GM21576 (cell line): Measurements from ENCODE around the gene PTPRM.

ENCODE experiments used
- ATAC-seq: cut with Tn5 transposase; IDR thresholded peaks from one replicate; pipeline ENCODE4 v1.9.1; 2021; ENCODE audit warnings: mild to moderate bottlenecking, moderate library complexity; ENCODE audit not compliant: unreplicated experiment

PTPRM gene

GRCh38 chr18:7980136-7980535 is 413.0 kb downstream of the PTPRM start:
- ATAC-seq, result no peak

GRCh38 chr18:7980656-7981055 is 413.5 kb downstream of the PTPRM start:
- ATAC-seq, result no peak

DNA sequence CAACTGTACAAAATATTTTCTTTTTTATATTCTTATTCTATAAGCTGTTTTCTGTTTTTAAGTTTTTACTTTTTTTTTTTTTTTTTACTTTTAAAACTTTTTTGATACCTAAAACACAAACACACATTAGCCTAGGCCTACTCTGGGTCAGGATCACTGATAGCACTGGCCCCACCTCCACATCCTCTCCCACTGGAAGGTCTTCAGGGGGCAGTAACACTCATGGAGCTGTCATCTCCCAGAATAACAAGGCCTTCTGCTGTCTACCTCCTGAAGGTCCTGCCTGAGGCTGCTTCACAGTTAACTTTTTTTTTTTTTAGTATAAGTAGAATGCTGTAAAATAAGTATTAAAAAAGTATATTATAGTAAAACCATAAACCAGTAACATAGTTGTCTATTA is 415.1 kb downstream of the PTPRM start:
- ATAC-seq, result no peak

GRCh38 chr18:7987284-7987976 is 420.3 kb downstream of the PTPRM start:
- no peak for ATAC-seq

- ATAC-seq, result no peak
Measured at GRCh38 chr18:7990670-7991069, 423.6 kb downstream of the PTPRM start.

DNA sequence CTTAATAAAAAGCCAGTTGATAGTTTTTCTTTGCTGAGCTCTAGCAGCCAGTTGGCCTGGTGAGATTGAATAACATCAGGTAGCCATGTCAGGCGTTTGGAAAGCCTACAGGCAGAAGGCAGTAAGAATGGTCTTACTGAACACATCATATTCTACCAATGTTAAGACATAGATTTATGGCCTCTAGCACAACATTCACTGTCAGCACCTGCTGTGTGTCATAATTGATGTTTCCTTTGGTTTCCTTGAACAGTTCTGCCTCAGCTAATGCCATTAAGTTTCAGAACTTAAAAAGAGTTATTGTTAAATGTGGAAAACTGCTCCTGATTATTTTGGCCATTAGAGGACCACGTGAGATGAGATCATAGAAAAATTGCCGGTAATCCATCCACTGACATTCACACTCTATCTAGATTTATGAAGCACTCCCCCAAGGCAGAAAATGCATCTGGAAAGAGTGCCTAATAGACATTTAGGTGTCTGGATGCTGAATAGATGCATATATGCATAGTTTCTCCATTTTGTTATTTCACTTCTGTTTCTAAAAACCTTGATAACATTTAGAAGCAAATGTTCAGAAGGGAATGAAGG is 434.7 kb downstream of the PTPRM start:
- no peak for ATAC-seq

DNA sequence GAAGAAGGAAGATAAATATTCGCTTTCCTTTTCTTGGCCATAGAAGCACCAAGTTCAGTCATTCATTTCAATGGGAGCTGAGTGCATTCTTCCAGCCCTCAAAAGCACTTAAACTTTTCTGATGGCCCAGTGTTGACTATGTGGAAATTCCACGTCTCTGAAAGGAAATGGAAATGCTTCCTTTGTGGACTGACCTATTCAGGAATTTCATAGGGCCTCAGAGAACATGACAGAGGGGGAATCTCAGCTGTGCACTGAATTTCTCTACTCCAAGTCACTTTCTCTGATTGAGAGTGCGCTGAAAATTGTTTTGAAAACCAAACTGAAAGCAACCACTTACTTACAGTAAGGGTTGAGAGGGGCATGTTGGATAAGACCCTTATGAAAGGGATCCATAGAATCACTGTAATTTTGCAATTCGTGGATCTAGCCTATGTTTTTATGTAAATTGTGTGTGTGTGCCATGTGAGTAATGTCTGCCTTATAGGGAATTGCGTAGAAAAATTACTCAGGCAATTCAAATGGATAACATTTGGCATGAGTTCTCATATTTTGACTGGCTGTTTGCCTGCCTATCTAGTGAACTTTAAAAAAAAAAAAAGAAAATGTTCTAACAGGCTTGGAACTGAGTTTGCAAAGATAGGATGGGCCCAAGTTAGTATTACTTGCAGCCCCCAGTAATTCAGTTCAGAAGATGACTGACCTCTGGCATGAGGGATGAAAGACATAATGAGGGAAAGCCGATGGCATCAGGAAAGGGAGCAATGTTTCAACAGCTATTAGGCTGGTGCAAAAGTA is 437.0 kb downstream of the PTPRM start:
- no peak for ATAC-seq

DNA sequence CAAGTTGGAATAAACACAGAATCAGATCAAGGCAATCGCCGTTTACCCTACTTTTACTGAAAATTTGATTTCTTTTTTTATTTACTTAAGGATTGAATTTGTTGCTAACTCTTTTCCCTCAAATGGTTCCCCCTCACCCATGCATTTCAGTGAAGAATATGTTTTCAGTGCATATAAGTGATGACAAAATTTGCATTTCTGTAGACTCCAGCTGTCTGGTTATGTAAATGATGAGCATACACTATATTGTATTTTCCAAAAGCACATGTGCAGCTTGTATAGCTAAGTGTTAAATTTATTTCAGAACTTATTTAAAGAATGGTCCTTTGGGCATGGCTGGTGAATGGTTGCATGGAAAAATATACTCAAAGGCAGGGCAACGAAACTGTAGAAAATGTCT is 437.7 kb downstream of the PTPRM start:
- ATAC-seq, result no peak

DNA sequence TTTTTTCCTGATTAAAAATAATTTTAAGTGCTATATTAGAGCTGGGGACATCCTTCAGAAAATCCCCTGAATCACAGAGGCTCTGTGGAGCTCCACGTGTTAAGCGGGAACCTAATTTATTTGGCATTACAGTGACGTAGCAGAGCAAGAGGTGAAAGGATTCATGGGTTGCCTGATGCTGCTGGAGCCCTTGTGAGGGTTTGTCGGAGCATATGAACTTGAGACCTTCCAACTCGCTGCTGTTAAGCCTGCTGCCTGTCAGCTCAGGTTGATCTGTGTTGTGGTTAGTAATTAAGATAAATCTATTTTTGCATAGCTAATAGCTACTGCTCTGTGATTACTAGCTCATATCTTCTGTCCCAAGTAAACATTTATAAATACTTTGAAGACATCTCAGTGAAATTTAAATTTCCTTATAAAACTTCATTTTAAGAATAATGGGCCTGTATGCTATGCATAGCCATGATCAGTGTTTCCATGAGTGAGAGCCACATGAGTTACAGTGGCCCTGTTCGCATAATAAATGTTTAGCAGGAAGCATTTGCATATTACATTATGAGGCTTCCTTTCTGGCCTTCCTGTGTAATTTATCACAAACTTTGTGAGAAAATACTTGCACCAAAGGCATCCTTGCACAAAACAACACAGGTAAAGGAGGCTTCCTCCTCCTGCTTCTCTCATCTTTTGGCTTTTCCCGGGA is 438.9 kb downstream of the PTPRM start:
- no peak for ATAC-seq

DNA sequence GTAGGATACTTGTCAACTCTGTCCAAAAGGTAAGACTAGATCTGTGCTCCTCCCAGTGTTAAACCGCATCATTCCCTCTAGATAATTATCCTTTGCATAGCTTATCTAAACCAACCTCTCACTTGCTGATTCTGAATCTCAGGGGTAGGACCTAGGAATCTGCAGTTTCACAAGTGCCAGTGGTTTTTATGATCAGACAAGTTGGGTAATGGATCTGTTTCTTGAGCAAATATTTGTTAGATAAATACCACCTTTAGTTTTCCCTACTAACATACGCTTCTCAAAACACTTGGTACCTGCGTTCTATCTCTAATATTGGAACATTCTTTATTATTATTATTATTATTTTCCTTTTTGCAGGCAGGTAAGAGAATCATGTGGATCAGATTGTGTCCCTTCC is 439.9 kb downstream of the PTPRM start:
- ATAC-seq, result no peak

DNA sequence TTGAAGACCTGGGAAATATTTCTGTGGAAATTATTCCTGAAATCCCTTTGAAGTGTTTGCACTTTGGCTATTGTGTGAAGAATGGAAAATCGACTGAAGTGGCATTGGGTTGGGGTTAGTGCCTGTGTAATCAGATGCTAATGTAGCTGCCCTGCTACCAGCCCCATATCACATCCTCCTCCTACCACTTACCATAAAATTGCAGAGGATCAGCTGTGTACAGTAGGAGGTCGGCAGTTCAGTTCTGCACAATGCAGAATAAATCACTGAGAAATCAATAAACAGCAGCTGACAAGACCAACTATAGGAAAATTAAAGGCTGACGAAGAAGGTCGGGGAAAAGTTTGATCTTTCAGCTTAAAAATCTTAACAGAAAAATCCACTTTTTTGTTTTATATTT is 440.9 kb downstream of the PTPRM start:
- ATAC-seq, result no peak

GRCh38 chr18:8011361-8011760 is 444.2 kb downstream of the PTPRM start:
- no peak for ATAC-seq

GRCh38 chr18:8011906-8012305 is 444.8 kb downstream of the PTPRM start:
- ATAC-seq, result no peak

DNA sequence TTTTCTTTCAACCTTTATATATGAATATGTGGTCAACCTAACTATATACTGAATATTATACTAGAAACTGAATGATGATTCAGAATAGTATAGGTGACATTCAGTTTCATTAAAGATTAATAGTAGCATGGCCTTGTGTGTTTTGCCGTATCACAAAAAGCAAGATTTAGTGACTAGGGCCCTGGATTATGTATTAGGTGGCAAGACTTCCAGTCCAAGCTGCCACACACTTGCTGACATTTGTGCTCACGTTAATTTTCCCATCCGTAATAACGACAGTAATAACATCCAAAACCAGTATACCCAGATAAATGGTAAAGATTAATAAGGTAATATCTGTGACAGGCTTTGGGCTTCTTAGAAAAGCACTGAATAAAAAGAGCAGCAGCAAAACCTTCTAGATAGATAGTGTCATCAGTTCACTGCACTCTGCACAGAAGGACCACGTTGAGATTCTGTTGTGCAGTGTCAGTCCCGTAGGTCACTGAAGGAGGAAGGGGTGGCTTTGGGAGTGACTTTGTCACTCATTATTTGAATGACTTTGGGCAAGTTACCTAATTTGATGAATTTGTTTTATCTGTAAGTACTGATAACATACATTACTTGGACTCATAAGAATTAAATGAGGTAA is 451.7 kb downstream of the PTPRM start:
- ATAC-seq, result no peak

GRCh38 chr18:8019600-8019999 is 452.5 kb downstream of the PTPRM start:
- no peak for ATAC-seq

DNA sequence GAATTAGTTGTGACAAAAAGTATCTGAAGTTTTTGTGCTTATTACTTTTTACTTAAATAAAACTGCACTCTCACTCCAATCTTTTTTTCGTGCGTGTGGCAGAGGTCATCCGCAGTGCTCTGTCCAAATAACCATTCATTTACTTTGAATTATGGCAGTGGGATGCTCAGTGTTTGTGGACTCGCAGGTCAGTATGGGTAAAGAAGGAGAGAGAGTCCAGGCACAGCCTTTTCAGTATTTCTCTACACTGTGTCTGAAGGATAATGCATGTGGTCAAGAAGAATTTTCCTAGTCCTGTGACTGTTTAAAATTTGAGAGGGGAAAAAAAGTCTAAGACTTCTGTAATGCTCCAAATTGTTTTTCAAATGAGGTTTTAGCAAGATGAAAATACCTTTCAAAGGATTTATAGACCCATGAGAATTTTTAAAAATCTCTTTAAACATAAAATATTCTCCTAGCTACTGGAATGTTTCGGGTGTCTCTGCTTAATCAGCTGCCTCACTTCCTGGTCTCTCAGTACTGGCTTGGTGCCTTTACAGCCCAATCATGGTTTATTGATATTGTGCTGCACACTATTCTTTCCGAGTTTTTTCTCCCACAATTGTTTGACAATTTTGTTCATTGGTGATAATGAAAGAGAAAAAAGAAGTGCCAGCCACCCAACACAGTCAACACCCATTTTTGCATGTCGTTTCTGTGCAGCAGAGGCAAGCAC is 453.2 kb downstream of the PTPRM start:
- no peak for ATAC-seq

DNA sequence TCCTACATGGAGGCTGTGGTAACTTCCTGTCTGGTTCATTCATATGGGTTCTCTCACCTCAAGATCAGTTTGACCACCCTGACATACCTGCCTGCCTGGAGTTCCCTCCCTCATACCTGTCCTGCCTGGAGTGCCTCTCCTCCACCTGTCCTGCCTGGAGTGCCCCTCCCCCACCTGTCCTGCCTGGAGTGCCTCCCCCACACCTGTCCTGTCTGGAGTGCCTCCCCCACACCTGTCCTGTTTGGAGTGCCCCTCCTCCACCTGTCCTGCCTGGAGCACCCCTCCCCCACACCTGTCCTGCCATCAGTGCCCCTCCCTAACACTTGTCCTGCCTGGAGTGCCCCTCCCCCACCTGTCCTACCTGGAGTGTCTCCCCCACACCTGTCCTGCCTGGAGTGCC is 461.9 kb downstream of the PTPRM start:
- no peak for ATAC-seq

DNA sequence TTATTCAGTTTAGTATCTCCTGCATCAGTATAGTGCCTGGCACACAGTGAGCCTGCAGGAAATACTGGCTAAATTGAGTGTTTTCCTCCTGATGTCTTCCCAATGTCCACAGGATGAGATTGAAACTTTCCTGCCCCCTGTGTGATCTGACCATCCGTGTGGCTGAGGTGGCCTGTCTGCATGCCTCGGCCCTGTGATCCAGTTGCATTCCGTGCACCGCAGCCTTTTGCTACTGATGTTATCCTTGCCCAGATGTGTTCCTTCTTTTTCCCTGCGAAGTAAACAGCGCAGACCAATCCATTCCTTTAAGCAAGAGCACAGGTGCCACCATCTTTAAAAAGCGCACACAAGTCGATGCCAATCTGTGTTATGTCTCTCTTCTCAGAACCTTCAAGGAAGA is 462.6 kb downstream of the PTPRM start:
- no peak for ATAC-seq

DNA sequence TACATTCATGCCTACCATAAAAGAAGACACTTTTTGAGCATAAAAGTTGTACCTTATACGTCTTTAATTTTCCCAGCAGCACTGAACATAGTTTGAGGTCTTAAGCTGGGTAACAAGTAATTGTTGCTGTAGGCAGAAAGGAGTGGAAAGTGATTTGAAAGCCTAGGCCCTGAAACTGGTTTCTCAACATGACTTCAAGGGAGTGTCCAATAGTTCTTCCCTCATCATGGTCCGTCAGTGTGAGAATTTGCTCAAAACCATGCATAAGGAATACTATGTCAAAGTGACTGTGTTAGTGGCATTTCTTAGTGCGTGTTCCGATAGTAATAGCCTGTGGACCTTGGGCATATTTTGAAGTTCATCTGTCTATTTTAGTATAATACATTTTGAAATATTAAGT is 463.1 kb downstream of the PTPRM start:
- ATAC-seq, result no peak

DNA sequence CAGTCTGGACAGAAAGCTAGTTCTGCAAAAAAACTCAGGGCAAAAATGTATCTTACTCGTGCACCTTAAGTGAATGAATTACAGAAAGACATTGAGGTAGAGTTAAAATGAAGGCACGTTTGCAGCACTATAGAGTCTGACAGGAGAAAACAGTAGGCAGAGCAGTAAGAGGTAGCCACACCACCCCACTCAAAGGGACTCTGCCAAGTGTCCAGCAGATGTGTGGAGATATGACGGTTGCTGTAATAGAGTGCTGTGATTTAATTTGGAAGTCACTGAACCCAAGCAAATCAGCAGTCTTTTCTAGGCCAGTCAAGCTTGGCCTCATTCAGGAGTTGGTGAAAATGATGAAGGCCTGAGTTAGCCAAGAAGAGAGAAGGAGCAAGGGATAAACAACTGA is 464.4 kb downstream of the PTPRM start:
- ATAC-seq, result no peak
